ENCODE results near the gene PSD2. TPM values are rescaled to one million over a fixed set of nuclear protein-coding genes. Genes with fewer than 3 reads are reported as not detected.

Gene PSD2
- total and polyA plus RNA-seq, 2 of the 13 experiments (the other 11 are each of a cell fraction or from before 2014, with no cell fraction given): 0.07 TPM; not detected in 1

- no peak for TF ChIP-seq ZSCAN12 (CRISPR knock-in tag; IDR thresholded peaks at IDR 0.05)
- TF ChIP-seq ZNF562 (CRISPR knock-in tag; IDR thresholded peaks at IDR 0.05; ENCODE audit: borderline replicate concordance): no peak
- no peak for TF ChIP-seq ZNF660 (CRISPR knock-in tag; IDR thresholded peaks at IDR 0.05; ENCODE audit: borderline replicate concordance, low read depth)
- no peak for TF ChIP-seq MAFG (CRISPR knock-in tag; IDR thresholded peaks at IDR 0.05)
- TF ChIP-seq FOSL1 (CRISPR knock-in tag; IDR thresholded peaks at IDR 0.05; ENCODE audit: borderline replicate concordance): no peak
- no peak for TF ChIP-seq ATM (IDR thresholded peaks at IDR 0.05; ENCODE audit: borderline replicate concordance)
- no peak for TF ChIP-seq ZNF775 (CRISPR knock-in tag; IDR thresholded peaks at IDR 0.05; ENCODE audit: borderline replicate concordance)
- TF ChIP-seq NR2F6 (IDR thresholded peaks at IDR 0.05): no peak
- TF ChIP-seq NR2F6 (CRISPR knock-in tag; IDR thresholded peaks at IDR 0.05): no peak
- TF ChIP-seq RORA (CRISPR knock-in tag; IDR thresholded peaks at IDR 0.05): no peak
- TF ChIP-seq ZSCAN22 (CRISPR knock-in tag; IDR thresholded peaks at IDR 0.05): no peak
Observed at GRCh38 chr5:139869042-139869790, 73.6 kb downstream of the PSD2 start (continued).

GRCh38 chr5:139870677-139871076 is 75.1 kb downstream of the PSD2 start:
- FAIRE-seq (no peak), ATAC-seq (no peak), DNase-seq (ENCODE audit: low spot score) (no peak)
- Histone ChIP-seq H3K4me3 (replicated peaks in 1 of 3; ENCODE audit: insufficient read depth in 1 of 3, low read depth in 2 of 3, low read length in 3 of 3) (no peak overlapping the region), H3K4me1 (ENCODE audit: insufficient read depth, low read length) (no peaks in the 10 kb centered on the region), H3K79me2 (ENCODE audit: insufficient read depth, low read length) (no peaks in the 10 kb centered on the region), H3K9me3 (ENCODE audit: low read length) (no peaks in the 10 kb centered on the region), H2AFZ (ENCODE audit: low read length) (no peak overlapping the region), H3K9ac (ENCODE audit: insufficient read depth, low read depth, low read length) (no peak overlapping the region), H3K4me2 (ENCODE audit: low read depth, low read length) (no peak overlapping the region), H3K27ac (ENCODE audit: extremely low read length, insufficient read depth, low read length) (no peak overlapping the region), H3K36me3 (replicated peaks in 1 of 2; ENCODE audit: control insufficient read depth in 1 of 2, insufficient read depth in 2 of 2, low read length in 2 of 2) (no peaks in the 10 kb centered on the region), H3K27me3 (ENCODE audit: control insufficient read depth in 1 of 2, insufficient read depth in 2 of 2, low read length in 2 of 2) (peaks cover 3 to 37% of the 10 kb centered on the region in 2 experiments; a peak in 3 of 5 replicates), H4K20me1 (ENCODE audit: insufficient read depth, low read length) (no peaks in the 10 kb centered on the region)
- TF ChIP-seq ZNF138 (CRISPR knock-in tag; IDR thresholded peaks at IDR 0.05; ENCODE audit: low read depth) (no peak), DZIP1 (CRISPR knock-in tag; IDR thresholded peaks at IDR 0.05) (no peak), CEBPG (CRISPR knock-in tag; IDR thresholded peaks at IDR 0.05) (no peak), MXD4 (CRISPR knock-in tag; IDR thresholded peaks at IDR 0.05) (no peak), REL (CRISPR knock-in tag; conservative IDR thresholded peaks at IDR 0.05) (no peak), NCOA5 (CRISPR knock-in tag; IDR thresholded peaks at IDR 0.05) (no peak)
- no TSS peak for BruUV-seq (replicated peaks)
- no CpG with 5 or more reads among the region's 1 CpG for WGBS (ENCODE audit: low lambda C conversion rate)
- intact Hi-C loops (cut with micrococcal nuclease; ENCODE audit: unreplicated experiment) (no loop called here), in situ Hi-C loops (cut with HindIII; ENCODE audit: extremely low pct_ligation_motif_present, low pct_unique_long_range_greater_than_20kb) (no loop called here)
- POLR2A ChIA-PET: no interaction called here
- CTCF ChIA-PET (ENCODE audit: low intra/inter-chr PET ratio, low total read pairs): no interaction called here

Data from HepG2 (cell line).